Adrenal gland (tissue), 5 donors: Measurements from ENCODE around the gene DONSON.

Experiments
- POLR2A ChIP-seq, 2 donors: fragments of 450-650 bp; IDR thresholded peaks; one replicate each; pipeline ENCODE4 v1.6.1; 2017; ENCODE audit warnings: antibody characterized with exemption in 2 of 2, mild to moderate bottlenecking in 2 of 2, moderate library complexity in 1 of 2
- TF ChIP-seq, protein P1 (sequence below), 6 experiments: fragments of 450-650 bp in 4 of 6; fragments of 200-600 bp in 2 of 6; sonication (generic) in 1 of 6; IDR thresholded peaks; 1 replicate in 5 of 6; 2 replicates in 1 of 6; pipeline versions ENCODE4 v1.5.1 to v1.8.0; 2016 to 2021; ENCODE audit warnings: antibody characterized with exemption in 6 of 6, mild to moderate bottlenecking in 2 of 6, moderate library complexity in 1 of 6
- donor health status: DM: no; HTN: no; CAD: no.

DNA sequence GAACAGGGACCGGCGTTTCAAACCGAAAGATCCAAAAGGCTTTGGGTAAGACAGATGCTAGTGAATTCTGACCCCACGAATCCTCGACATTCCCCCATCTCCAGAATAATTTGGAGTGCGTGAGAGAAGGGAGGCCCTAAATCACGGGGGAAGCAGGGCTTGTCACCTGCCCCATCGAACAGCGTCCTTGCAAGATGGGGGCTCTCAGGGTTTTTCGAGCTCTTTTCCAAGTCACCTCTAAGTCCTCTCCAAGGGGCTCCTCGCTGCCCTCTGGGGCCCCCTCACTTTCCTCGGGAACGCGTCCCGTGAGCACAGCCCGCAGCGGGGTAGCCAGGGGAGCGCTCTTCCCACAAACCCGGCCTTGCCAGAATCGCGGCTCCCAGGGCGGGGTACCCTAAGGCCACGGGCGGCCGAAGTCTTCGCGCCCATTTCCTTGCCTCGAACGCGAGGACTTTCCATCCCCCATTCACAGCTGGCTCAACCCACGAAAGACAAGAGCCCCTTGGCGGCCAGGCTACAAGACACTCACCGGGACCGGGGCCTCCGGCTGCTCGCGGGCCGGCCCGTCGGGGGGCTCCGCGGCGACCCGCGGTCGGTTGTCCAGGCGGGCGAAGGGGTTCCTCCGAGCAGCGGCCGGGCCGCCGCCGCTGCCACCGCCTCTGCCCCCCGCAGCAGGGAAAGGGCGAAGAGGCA, 546 bp downstream of the DONSON start:
- TF ChIP-seq, protein P1, sequence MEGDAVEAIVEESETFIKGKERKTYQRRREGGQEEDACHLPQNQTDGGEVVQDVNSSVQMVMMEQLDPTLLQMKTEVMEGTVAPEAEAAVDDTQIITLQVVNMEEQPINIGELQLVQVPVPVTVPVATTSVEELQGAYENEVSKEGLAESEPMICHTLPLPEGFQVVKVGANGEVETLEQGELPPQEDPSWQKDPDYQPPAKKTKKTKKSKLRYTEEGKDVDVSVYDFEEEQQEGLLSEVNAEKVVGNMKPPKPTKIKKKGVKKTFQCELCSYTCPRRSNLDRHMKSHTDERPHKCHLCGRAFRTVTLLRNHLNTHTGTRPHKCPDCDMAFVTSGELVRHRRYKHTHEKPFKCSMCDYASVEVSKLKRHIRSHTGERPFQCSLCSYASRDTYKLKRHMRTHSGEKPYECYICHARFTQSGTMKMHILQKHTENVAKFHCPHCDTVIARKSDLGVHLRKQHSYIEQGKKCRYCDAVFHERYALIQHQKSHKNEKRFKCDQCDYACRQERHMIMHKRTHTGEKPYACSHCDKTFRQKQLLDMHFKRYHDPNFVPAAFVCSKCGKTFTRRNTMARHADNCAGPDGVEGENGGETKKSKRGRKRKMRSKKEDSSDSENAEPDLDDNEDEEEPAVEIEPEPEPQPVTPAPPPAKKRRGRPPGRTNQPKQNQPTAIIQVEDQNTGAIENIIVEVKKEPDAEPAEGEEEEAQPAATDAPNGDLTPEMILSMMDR (IDR thresholded peaks at IDR 0.05): no peak
- TF ChIP-seq POLR2A (IDR thresholded peaks at IDR 0.05): peak in 1 of 2 donors; percentile 40
